Transverse colon (tissue), 4 donors: ENCODE results near the gene SLC7A8.

Experiments
- CTCF ChIP-seq, 5 experiments: fragments of 200-600 bp in 3 of 5; fragments of 450-650 bp in 2 of 5; sonication (generic) in 3 of 5; IDR thresholded peaks; 1 replicate in 2 of 5; 2 replicates in 3 of 5; pipeline ENCODE4 v1.5.1; 2016 to 2017; ENCODE audit warnings: antibody characterized with exemption in 5 of 5, inconsistent platforms in 3 of 5, mild to moderate bottlenecking in 2 of 5, moderate library complexity in 1 of 5
- POLR2A ChIP-seq: fragments of 450-650 bp; IDR thresholded peaks from one replicate; pipeline ENCODE4 v1.6.1; 2016; ENCODE audit warnings: antibody characterized with exemption, mild to moderate bottlenecking, moderate library complexity
- POLR2AphosphoS5 ChIP-seq, 3 donors: sonication (generic); formaldehyde crosslinking; IDR thresholded peaks; one replicate each; pipeline ENCODE4 v1.6.1; 2016; ENCODE audit warnings: antibody characterized with exemption in 3 of 3

GRCh38 chr14:23091294-23092225 lies 91.9 kb downstream of the SLC7A8 start:
- no peak for TF ChIP-seq CTCF (IDR thresholded peaks at IDR 0.05)
- no peak for TF ChIP-seq POLR2A
- TF ChIP-seq POLR2AphosphoS5 (IDR thresholded peaks at IDR 0.05), result no peak
